ENCODE results near the gene MAPK10.

MAPK10 gene

GRCh38 chr4:86354390-86354789 is 5.5 kb downstream of the MAPK10 start:
- no peak for TF ChIP-seq EZH2phosphoT487 (IDR thresholded peaks at IDR 0.05; ENCODE audit: low read depth)
- TF ChIP-seq CTCF (IDR thresholded peaks at IDR 0.05; ENCODE audit: low read depth, low read length), result no peak
- H3K9ac ChIP-seq (ENCODE audit: low read length), result no peak overlapping the region
- no peak overlapping the region for H3K27ac ChIP-seq (ENCODE audit: low read length)
- H2AFZ ChIP-seq (ENCODE audit: low read depth, low read length), result no peak overlapping the region
- H3K4me2 ChIP-seq (ENCODE audit: low read length), result no peak overlapping the region
- no peaks in the 10 kb centered on the region for H3K79me2 ChIP-seq (ENCODE audit: low read length)
- H3K4me3 ChIP-seq (ENCODE audit: low read length), result no peak overlapping the region
- H3K9me3 ChIP-seq (ENCODE audit: insufficient read depth, low read length), result no peaks in the 10 kb centered on the region
- no peaks in the 10 kb centered on the region for H3K36me3 ChIP-seq (replicated peaks; ENCODE audit: low read depth, low read length)
- H3K27me3 ChIP-seq (ENCODE audit: low read depth, low read length), result peaks cover 13% of the 10 kb centered on the region; the same call in 1 of the 2 replicates
- peaks cover 34% of the 10 kb centered on the region for H3K4me1 ChIP-seq (ENCODE audit: low read length)
- H4K20me1 ChIP-seq (ENCODE audit: insufficient read depth, low read length), result peaks cover 3% of the 10 kb centered on the region

- Histone ChIP-seq H3K27ac (ENCODE audit: low read length) (no peak overlapping the region), H3K27me3 (ENCODE audit: low read depth, low read length) (no peaks in the 10 kb centered on the region), H3K79me2 (ENCODE audit: low read length) (no peaks in the 10 kb centered on the region), H3K4me1 (ENCODE audit: low read length) (no peaks in the 10 kb centered on the region), H3K9ac (ENCODE audit: low read length) (no peak overlapping the region), H4K20me1 (ENCODE audit: insufficient read depth, low read length) (no peaks in the 10 kb centered on the region), H3K4me2 (ENCODE audit: low read length) (no peak overlapping the region), H2AFZ (ENCODE audit: low read depth, low read length) (no peak overlapping the region), H3K36me3 (replicated peaks; ENCODE audit: low read depth, low read length) (no peaks in the 10 kb centered on the region), H3K4me3 (ENCODE audit: low read length) (no peak overlapping the region), H3K9me3 (ENCODE audit: insufficient read depth, low read length) (no peaks in the 10 kb centered on the region)
- TF ChIP-seq EZH2phosphoT487 (IDR thresholded peaks at IDR 0.05; ENCODE audit: low read depth) (no peak), CTCF (IDR thresholded peaks at IDR 0.05; ENCODE audit: low read depth, low read length) (no peak)
Measured at GRCh38 chr4:86346320-86346719, 13.5 kb downstream of the MAPK10 start.

- Histone ChIP-seq H3K79me2 (ENCODE audit: low read length) (no peaks in the 10 kb centered on the region), H3K4me2 (ENCODE audit: low read length) (no peak overlapping the region), H3K9me3 (ENCODE audit: insufficient read depth, low read length) (no peaks in the 10 kb centered on the region), H3K27ac (ENCODE audit: low read length) (no peak overlapping the region), H4K20me1 (ENCODE audit: insufficient read depth, low read length) (no peaks in the 10 kb centered on the region), H2AFZ (ENCODE audit: low read depth, low read length) (no peak overlapping the region), H3K9ac (ENCODE audit: low read length) (no peak overlapping the region), H3K4me1 (ENCODE audit: low read length) (no peaks in the 10 kb centered on the region), H3K36me3 (replicated peaks; ENCODE audit: low read depth, low read length) (no peaks in the 10 kb centered on the region), H3K27me3 (ENCODE audit: low read depth, low read length) (no peaks in the 10 kb centered on the region), H3K4me3 (ENCODE audit: low read length) (no peak overlapping the region)
- TF ChIP-seq CTCF (IDR thresholded peaks at IDR 0.05; ENCODE audit: low read depth, low read length), result no peak
- no peak for TF ChIP-seq EZH2phosphoT487 (IDR thresholded peaks at IDR 0.05; ENCODE audit: low read depth)
Measured at GRCh38 chr4:86344127-86344526, 15.7 kb downstream of the MAPK10 start.

- Histone ChIP-seq H3K4me2 (ENCODE audit: low read length) (no peak overlapping the region), H3K9me3 (ENCODE audit: insufficient read depth, low read length) (no peaks in the 10 kb centered on the region), H3K79me2 (ENCODE audit: low read length) (no peaks in the 10 kb centered on the region), H3K27me3 (ENCODE audit: low read depth, low read length) (no peaks in the 10 kb centered on the region), H3K4me3 (ENCODE audit: low read length) (no peak overlapping the region), H3K27ac (ENCODE audit: low read length) (no peak overlapping the region), H3K4me1 (ENCODE audit: low read length) (no peaks in the 10 kb centered on the region), H3K9ac (ENCODE audit: low read length) (no peak overlapping the region), H4K20me1 (ENCODE audit: insufficient read depth, low read length) (no peaks in the 10 kb centered on the region), H2AFZ (ENCODE audit: low read depth, low read length) (no peak overlapping the region), H3K36me3 (replicated peaks; ENCODE audit: low read depth, low read length) (no peaks in the 10 kb centered on the region)
- no peak for TF ChIP-seq CTCF (IDR thresholded peaks at IDR 0.05; ENCODE audit: low read depth, low read length)
- TF ChIP-seq EZH2phosphoT487 (IDR thresholded peaks at IDR 0.05; ENCODE audit: low read depth), result no peak
Measured at GRCh38 chr4:86338989-86339388, 20.9 kb downstream of the MAPK10 start.
